H9 (cell line): ENCODE measurements around the gene NHERF1. TPM values are rescaled to one million over a fixed set of nuclear protein-coding genes. Genes with fewer than 3 reads are reported as not detected.

Source experiments
- DNase-seq: peaks from one replicate; pipeline ENCODE4 v3.0.0-alpha.2; 2017
- H2AFZ ChIP-seq: one replicate; pipeline ENCODE4 v1.6.1; 2013; ENCODE audit warnings: mild to moderate bottlenecking, low read length, control low read depth, moderate library complexity
- H2AK5ac ChIP-seq: 2 replicates; pipeline ENCODE4 v1.6.1; 2013; ENCODE audit warnings: low read length, control low read depth, mixed read lengths; ENCODE audit not compliant: insufficient read length
- H2BK120ac ChIP-seq: one replicate; pipeline ENCODE4 v1.6.1; 2013; ENCODE audit warnings: low read depth, mild to moderate bottlenecking, low read length, control low read depth, inconsistent platforms; ENCODE audit not compliant: poor library complexity, severe bottlenecking
- H2BK12ac ChIP-seq: 2 replicates; pipeline ENCODE4 v1.6.1; 2013; ENCODE audit warnings: low read length, control low read depth, mixed read lengths, low read depth; ENCODE audit not compliant: insufficient read length
- H2BK15ac ChIP-seq: 2 replicates; pipeline ENCODE4 v1.6.1; 2013; ENCODE audit warnings: low read depth, low read length, control low read depth
- H2BK20ac ChIP-seq: one replicate; pipeline ENCODE4 v1.6.1; 2013; ENCODE audit warnings: low read depth, mild to moderate bottlenecking, low read length, control low read depth, inconsistent platforms; ENCODE audit not compliant: poor library complexity, severe bottlenecking
- H2BK5ac ChIP-seq: 2 replicates; pipeline ENCODE4 v1.6.1; 2013; ENCODE audit warnings: low read length, control low read depth, mixed read lengths; ENCODE audit not compliant: insufficient read length
- H3K14ac ChIP-seq: 2 replicates; pipeline ENCODE4 v1.6.1; 2013; ENCODE audit warnings: low read length, control low read depth; ENCODE audit not compliant: insufficient read depth
- H3K18ac ChIP-seq: 2 replicates; pipeline ENCODE4 v1.6.1; 2013; ENCODE audit warnings: low read depth, mild to moderate bottlenecking, mixed read lengths, low read length, control low read depth; ENCODE audit not compliant: insufficient read length
- H3K23ac ChIP-seq: 2 replicates; pipeline ENCODE4 v1.6.1; 2013; ENCODE audit warnings: low read length, control low read depth, mixed read lengths, low read depth; ENCODE audit not compliant: insufficient read length
- H3K23me2 ChIP-seq: 2 replicates; pipeline ENCODE4 v1.6.1; 2013; ENCODE audit warnings: low read depth, mild to moderate bottlenecking, mixed read lengths, low read length, control low read depth; ENCODE audit not compliant: insufficient read length, poor library complexity, severe bottlenecking
- H3K27ac ChIP-seq: 2 replicates; pipeline ENCODE4 v1.5.1; 2013; ENCODE audit warnings: low read length, control low read depth, mixed read lengths, low read depth; ENCODE audit not compliant: insufficient read length
- H3K27me3 ChIP-seq: 2 replicates; pipeline ENCODE4 v1.6.1; 2013; ENCODE audit warnings: low read length, control low read depth, inconsistent platforms; ENCODE audit not compliant: insufficient read depth
- H3K4ac ChIP-seq: 2 replicates; pipeline ENCODE4 v1.6.1; 2013; ENCODE audit warnings: low read depth, mild to moderate bottlenecking, control low read depth, inconsistent platforms, low read length, moderate library complexity
- H3K4me1 ChIP-seq: 2 replicates; pipeline ENCODE4 v1.6.1; 2013; ENCODE audit warnings: low read length, control low read depth, inconsistent platforms; ENCODE audit not compliant: insufficient read depth
- H3K4me2 ChIP-seq: 2 replicates; pipeline ENCODE4 v1.6.1; 2013; ENCODE audit warnings: low read length, control low read depth, mixed read lengths; ENCODE audit not compliant: insufficient read length, insufficient read depth
- H3K56ac ChIP-seq: 2 replicates; pipeline ENCODE4 v1.6.1; 2013; ENCODE audit warnings: low read depth, mild to moderate bottlenecking, mixed read lengths, low read length, control low read depth; ENCODE audit not compliant: insufficient read length
- H3K79me1 ChIP-seq: 2 replicates; pipeline ENCODE4 v1.6.1; 2013; ENCODE audit warnings: low read depth, mild to moderate bottlenecking, moderate library complexity, low read length, control low read depth, inconsistent platforms; ENCODE audit not compliant: insufficient read depth, poor library complexity, severe bottlenecking
- H3K79me2 ChIP-seq: 2 replicates; pipeline ENCODE4 v1.6.1; 2013; ENCODE audit warnings: low read length, control low read depth, inconsistent platforms; ENCODE audit not compliant: insufficient read depth
- H3K9ac ChIP-seq: 2 replicates; pipeline ENCODE4 v1.6.1; 2013; ENCODE audit warnings: low read length, control low read depth, mixed read lengths; ENCODE audit not compliant: insufficient read length; ENCODE audit errors: extremely low read depth
- H3K9me3 ChIP-seq: one replicate; pipeline ENCODE4 v1.6.1; 2013; ENCODE audit warnings: low read depth, low read length, inconsistent platforms; ENCODE audit not compliant: control insufficient read depth
- H3T11ph ChIP-seq: one replicate; pipeline ENCODE4 v1.6.1; 2013; ENCODE audit warnings: mild to moderate bottlenecking, low read length, control low read depth, inconsistent platforms
- H4K20me1 ChIP-seq: one replicate; pipeline ENCODE4 v1.6.1; 2013; ENCODE audit not compliant: control insufficient read depth, insufficient read length, insufficient read depth
- H4K5ac ChIP-seq: 2 replicates; pipeline ENCODE4 v1.6.1; 2013; ENCODE audit warnings: low read depth, mild to moderate bottlenecking, mixed read lengths, low read length, control low read depth; ENCODE audit not compliant: insufficient read length
- H4K8ac ChIP-seq: replicated peaks from 2 replicates; pipeline ENCODE4 v1.6.1; 2013; ENCODE audit warnings: low read length, control low read depth, mixed read lengths, low read depth; ENCODE audit not compliant: insufficient read length
- H4K91ac ChIP-seq: 2 replicates; pipeline ENCODE4 v1.6.1; 2013; ENCODE audit warnings: low read depth, mild to moderate bottlenecking, moderate library complexity, mixed read lengths, low read length, control low read depth; ENCODE audit not compliant: insufficient read length
- H3K27ac Mint-ChIP-seq, 3 experiments: 2 replicates in 2 of 3; 3 replicates in 1 of 3; pipeline ENCODE4 v1.8.0; 2020 to 2021; ENCODE audit warnings: mixed read lengths in 3 of 3, mild to moderate bottlenecking in 1 of 3, moderate library complexity in 1 of 3
- H3K27me3 Mint-ChIP-seq: 2 replicates; pipeline ENCODE4 v1.8.0; 2021; ENCODE audit warnings: low read depth, mild to moderate bottlenecking, moderate library complexity, mixed read lengths
- H3K36me3 Mint-ChIP-seq, 3 experiments: 2 replicates in 2 of 3; 3 replicates in 1 of 3; pipeline ENCODE4 v1.8.0; 2020 to 2021; ENCODE audit warnings: low read depth in 3 of 3, mixed read lengths in 3 of 3; ENCODE audit not compliant: insufficient read depth in 1 of 3
- H3K4me1 Mint-ChIP-seq, 2 experiments: 2 replicates each; pipeline ENCODE4 v1.8.0; 2020; ENCODE audit warnings: mixed read lengths in 2 of 2
- H3K4me3 Mint-ChIP-seq, 2 experiments: 2 replicates in 1 of 2; 3 replicates in 1 of 2; pipeline ENCODE4 v1.8.0; 2020 to 2021; ENCODE audit warnings: mild to moderate bottlenecking in 2 of 2, mixed read lengths in 2 of 2, moderate library complexity in 1 of 2
- H3K9me3 Mint-ChIP-seq, 2 experiments: 2 replicates in 1 of 2; 3 replicates in 1 of 2; pipeline ENCODE4 v1.8.0; 2020; ENCODE audit warnings: mild to moderate bottlenecking in 2 of 2, mixed read lengths in 2 of 2, moderate library complexity in 1 of 2
- CTCF ChIP-seq: fragments of 200-600 bp; sonication (generic); conservative IDR thresholded peaks from 3 replicates; pipeline ENCODE4 v1.8.0; 2021; ENCODE audit warnings: antibody characterized with exemption, mild to moderate bottlenecking
- WGBS: extraction: QIAGEN DNeasy Blood & Tissue Kit; methylation state at CpG from one replicate; pipeline ENCODE4 v1.1.7; 2013; ENCODE audit warnings: missing lambda C conversion rate, low lambda C conversion rate, mixed read lengths; ENCODE audit not compliant: insufficient read length; ENCODE audit errors: extremely low coverage; 5-methylcytosine and 5-hydroxymethylcytosine counted together
- total RNA-seq: library from RNA; stranded (reverse); gene quantifications from 2 replicates; pipeline ENCODE4 v1.2.1, GENCODE V29; 2021

Gene NHERF1
- total RNA-seq, 1 experiment from 2014 or later = 74.4 TPM

GRCh38 chr17:74799097-74799496, 50.7 kb downstream of the NHERF1 start:
- Histone ChIP-seq H3K4me2 (no peak overlapping the region), H2AFZ (no peak overlapping the region), H3K9ac (no peak overlapping the region)

More at GRCh38 chr17:74799097-74799496, 50.7 kb downstream of the NHERF1 start:
- H2BK15ac ChIP-seq = no peak overlapping the region
- no peak overlapping the region for H2BK20ac ChIP-seq
- no peak overlapping the region for H3K27ac ChIP-seq
- no peak overlapping the region for H4K8ac ChIP-seq
- no peak overlapping the region for H2BK120ac ChIP-seq
- H3K23ac ChIP-seq = no peak overlapping the region
- Mint-ChIP-seq H3K36me3 (peaks cover 12 to 50% (median 38%) of the 10 kb centered on the region in 3 experiments; a peak in 6 of 7 replicates), H3K27me3 (no peaks in the 10 kb centered on the region), H3K4me1 (no peaks in the 10 kb centered on the region), H3K27ac (no peak overlapping the region), H3K9me3 (no peaks in the 10 kb centered on the region), H3K4me3 (no peak overlapping the region)
- H4K5ac ChIP-seq = no peak overlapping the region
- H3K23me2 ChIP-seq = no peaks in the 10 kb centered on the region
- H3K56ac ChIP-seq = no peak overlapping the region
- WGBS = no CpG with 5 or more reads among the region's 14 CpGs
- H3K79me2 ChIP-seq = no peaks in the 10 kb centered on the region
- no peaks in the 10 kb centered on the region for H3K9me3 ChIP-seq
- no peak overlapping the region for H2AK5ac ChIP-seq
- H3T11ph ChIP-seq = no peak overlapping the region
- no peak for TF ChIP-seq CTCF
- no peaks in the 10 kb centered on the region for H3K27me3 ChIP-seq
- no peak overlapping the region for H3K14ac ChIP-seq
- H2BK5ac ChIP-seq = no peak overlapping the region
- H3K4ac ChIP-seq = no peak overlapping the region
- H3K18ac ChIP-seq = no peak overlapping the region
- H2BK12ac ChIP-seq = no peak overlapping the region
- no peak overlapping the region for H4K91ac ChIP-seq
- H3K4me1 ChIP-seq = no peaks in the 10 kb centered on the region
- no peaks in the 10 kb centered on the region for H4K20me1 ChIP-seq
- H3K79me1 ChIP-seq = no peaks in the 10 kb centered on the region
- no peak for DNase-seq
